Ovary (tissue), 9 donors: ENCODE data around the gene CALHM1. TPM values are rescaled to one million over a fixed set of nuclear protein-coding genes. Genes with fewer than 3 reads are reported as not detected.
A peak's percentile ranks its signal among the peaks of the same experiment; 100 is the strongest.

ENCODE experiments used
- DNase-seq, 5 donors: peaks; one replicate each; pipeline ENCODE4 v3.0.0-alpha.2; 2019 to 2020
- H3K27ac ChIP-seq, 2 donors: fragments of 200-600 bp; one replicate each; pipeline versions ENCODE4 v1.5.1 to v1.8.0; 2019 to 2022
- H3K27me3 ChIP-seq: fragments of 200-600 bp; one replicate; pipeline ENCODE4 v1.8.0; 2022
- H3K36me3 ChIP-seq: fragments of 200-600 bp; sonication (generic); one replicate; pipeline ENCODE4 v1.5.1; 2019
- H3K4me1 ChIP-seq: one replicate; pipeline ENCODE4 v1.8.1; 2013; ENCODE audit warnings: mild to moderate bottlenecking, moderate library complexity; ENCODE audit not compliant: insufficient read depth
- H3K4me3 ChIP-seq: fragments of 200-600 bp; sonication (generic); one replicate; pipeline ENCODE4 v1.5.1; 2017
- H3K9me3 ChIP-seq, 2 donors: fragments of 200-600 bp in 1 of 2; sonication (generic) in 1 of 2; one replicate each; pipeline versions ENCODE4 v1.5.1 to v1.8.1; 2013 to 2019; ENCODE audit warnings: mild to moderate bottlenecking in 1 of 2, moderate library complexity in 1 of 2
- CTCF ChIP-seq, 3 donors: fragments of 450-650 bp in 2 of 3; fragments of 200-600 bp in 1 of 3; IDR thresholded peaks; one replicate each; pipeline versions ENCODE4 v1.5.1 to v1.8.0; 2016 to 2022; ENCODE audit warnings: antibody characterized with exemption in 3 of 3, mild to moderate bottlenecking in 1 of 3
- EP300 ChIP-seq: sonication (generic); formaldehyde crosslinking; IDR thresholded peaks from one replicate; pipeline ENCODE4 v1.6.1; 2017; ENCODE audit warnings: antibody characterized with exemption
- POLR2A ChIP-seq: fragments of 450-650 bp; IDR thresholded peaks from one replicate; pipeline ENCODE4 v1.6.1; 2017; ENCODE audit warnings: antibody characterized with exemption, mild to moderate bottlenecking, moderate library complexity
- WGBS, 3 donors: extraction: QIAGEN DNeasy Blood & Tissue Kit in 1 of 3; methylation state at CpG; one replicate each; pipeline versions ENCODE4 v1.1.5 to v1.1.7; 2013 to 2017; 5-methylcytosine and 5-hydroxymethylcytosine counted together
- intact Hi-C, 4 donors: fragments of 100-400 bp; cut with DNase I; formaldehyde crosslinking; loops; one replicate each; pipeline versions ENCODE4 v1.11.0 to v1.15.1; 2022 to 2023
- polyA plus RNA-seq, 2 donors: library from polyadenylated mRNA; stranded (reverse); fragments of 200-250 nt in 1 of 2; fragments of 350-450 nt in 1 of 2; fragmentation: Illumina TruSeq in 1 of 2; extraction: RNeasy Lipid Tissue Mini Kit (QIAGEN cat#74804) in 1 of 2; gene quantifications; one replicate each; pipeline ENCODE4 v1.2.3, GENCODE V29; 2013 to 2014
- total RNA-seq, 7 donors: library from RNA; depleted of rRNA in 2 of 7; stranded (reverse); fragments of >200 nt in 2 of 7; fragmentation: NEBNext Ultra II Directional in 3 of 7; extraction: Animal tissue kit (Norgen Biotek cat#: 25700) in 3 of 7; gene quantifications; one replicate each; pipeline versions ENCODE4 v1.1.0 to v1.2.4, GENCODE V29; 2016 to 2023
- donor health status: DM: no; HTN: no; CAD: no; lungs with moderate emphysema.
- donor health status: DM: no; HTN: no; CAD: no.
- donor health status: Bipolar disorder and iron deficiency.
- donor health status: DM: yes; HTN: yes; CAD: no.
- donor health status: DM: no; HTN: no; CAD: no.
- donor health status: DM: yes; HTN: yes; CAD: no.

CALHM1 gene
- total and polyA plus RNA-seq, 9 donors = not detected

DNA sequence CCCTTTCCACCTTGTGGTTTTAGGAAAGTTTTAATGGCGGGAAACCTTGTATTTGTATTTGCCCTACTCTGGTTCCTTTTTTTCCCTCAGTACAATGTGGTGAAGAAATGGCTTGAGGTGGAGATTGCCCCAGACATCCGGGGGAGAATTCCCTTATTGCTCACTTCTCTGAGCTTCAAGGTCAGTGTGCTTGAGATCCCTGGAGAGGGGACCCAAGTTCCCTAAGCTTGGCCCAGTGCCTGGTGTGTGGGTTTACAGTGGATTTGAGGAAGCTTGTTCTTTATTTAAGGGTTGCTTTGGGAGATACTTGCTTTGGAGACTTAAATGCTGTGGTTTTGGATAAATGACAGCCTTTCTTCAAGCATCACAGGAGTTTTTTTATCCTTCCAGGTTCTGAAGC, 24.8 kb downstream of the CALHM1 start:
- no peak overlapping the region for H3K4me3 ChIP-seq
- intact Hi-C loops = no loop called here
- no peak for TF ChIP-seq POLR2A
- TF ChIP-seq CTCF (IDR thresholded peaks at IDR 0.05) = no peak
- no peak for TF ChIP-seq EP300
- no peaks in the 10 kb centered on the region for H3K9me3 ChIP-seq
- 26 to 49% (median 35%) methylated on average over 2 of the region's 2 CpGs for WGBS, 3 donors
- peaks cover 21% of the 10 kb centered on the region for H3K4me1 ChIP-seq
- no peaks in the 10 kb centered on the region for H3K36me3 ChIP-seq
- no peaks in the 10 kb centered on the region for H3K27me3 ChIP-seq
- peak; percentile 79 to 92 (median 91) for DNase-seq
- H3K27ac ChIP-seq = peak overlapping the region in 1 of 2 donors; percentile 66

- H3K4me1 ChIP-seq = peaks cover 21% of the 10 kb centered on the region
- WGBS, 3 donors = 9 to 30% (median 14%) methylated on average over 8 of the region's 8 CpGs
- no peaks in the 10 kb centered on the region for H3K36me3 ChIP-seq
- H3K27me3 ChIP-seq = no peaks in the 10 kb centered on the region
- intact Hi-C loops = no loop called here
- H3K4me3 ChIP-seq = no peak overlapping the region
- DNase-seq = no peak
- H3K27ac ChIP-seq = peak overlapping the region in 1 of 2 donors; percentile 45
- TF ChIP-seq POLR2A (no peak), CTCF (IDR thresholded peaks at IDR 0.05) (no peak), EP300 (no peak)
- no peaks in the 10 kb centered on the region for H3K9me3 ChIP-seq
These were observed 26.8 kb downstream of the CALHM1 start for GRCh38 chr10:103431902-103432301.

DNA sequence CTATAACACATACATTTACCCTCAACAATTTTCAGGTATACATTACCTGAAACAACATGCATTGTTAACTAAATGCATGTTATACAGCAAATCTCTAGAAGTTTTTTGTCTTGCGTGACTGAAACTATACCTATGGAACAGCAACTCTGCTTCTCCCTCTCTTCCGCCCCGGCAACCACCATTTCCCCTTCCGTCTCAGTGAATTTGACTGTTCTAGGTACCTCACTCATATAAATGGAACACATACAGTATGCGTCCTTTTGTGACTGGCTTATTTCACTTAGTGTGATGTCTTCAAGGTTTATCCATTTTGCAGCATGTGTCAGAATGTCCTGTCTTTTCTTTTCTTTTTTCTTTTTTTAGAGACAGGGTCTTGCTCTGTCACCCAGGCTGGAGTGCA, 29.1 kb downstream of the CALHM1 start:
- no peak overlapping the region for H3K27ac ChIP-seq
- H3K9me3 ChIP-seq = no peaks in the 10 kb centered on the region
- intact Hi-C loops = no loop called here
- no peaks in the 10 kb centered on the region for H3K27me3 ChIP-seq
- TF ChIP-seq POLR2A (no peak), CTCF (IDR thresholded peaks at IDR 0.05) (no peak), EP300 (no peak)
- DNase-seq = no peak
- peaks cover 20% of the 10 kb centered on the region for H3K4me1 ChIP-seq
- no peak overlapping the region for H3K4me3 ChIP-seq
- 97 to 99% (median 97%) methylated on average over 5 of the region's 5 CpGs for WGBS, 3 donors
- H3K36me3 ChIP-seq = no peaks in the 10 kb centered on the region

DNA sequence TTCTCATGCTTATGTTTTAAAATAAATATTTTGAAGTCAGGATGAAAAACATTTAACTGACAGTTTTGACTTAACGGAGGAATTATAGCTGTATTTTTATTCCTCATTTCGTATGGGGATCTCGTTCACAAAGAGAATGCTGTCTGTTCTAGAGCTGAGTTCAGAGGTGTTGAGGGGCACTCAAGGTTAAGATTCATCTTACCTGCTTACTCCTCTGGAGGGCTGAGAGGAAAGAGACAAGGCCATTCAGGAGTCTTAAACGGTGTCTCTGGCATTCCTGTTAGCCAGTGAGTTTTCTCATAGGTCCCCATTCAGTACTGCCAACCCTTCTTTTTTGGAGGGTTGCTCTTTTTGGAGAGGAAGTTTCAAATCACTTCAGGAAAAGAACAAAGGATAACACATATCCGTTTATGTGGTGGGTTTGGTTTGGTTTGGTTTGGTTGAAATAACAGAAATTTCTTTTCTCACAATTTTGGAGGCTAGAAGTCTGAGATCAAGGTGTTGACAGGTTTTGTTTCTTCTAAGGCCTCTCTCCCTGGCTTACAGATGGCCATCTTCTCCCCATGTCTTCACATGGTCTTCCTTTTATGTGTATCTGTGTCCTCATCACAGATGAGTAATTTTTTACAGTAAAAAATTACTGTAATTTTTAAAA, 29.6 kb downstream of the CALHM1 start:
- intact Hi-C loops = no loop called here
- H3K27me3 ChIP-seq = no peaks in the 10 kb centered on the region
- H3K4me3 ChIP-seq = no peak overlapping the region
- no peak for TF ChIP-seq EP300
- TF ChIP-seq CTCF (IDR thresholded peaks at IDR 0.05) = no peak
- no peak for TF ChIP-seq POLR2A
- WGBS, 3 donors = 45 to 69% (median 57%) methylated on average over 5 of the region's 5 CpGs
- H3K9me3 ChIP-seq = no peaks in the 10 kb centered on the region
- no peak overlapping the region for H3K27ac ChIP-seq
- no peaks in the 10 kb centered on the region for H3K36me3 ChIP-seq
- peaks cover 15% of the 10 kb centered on the region for H3K4me1 ChIP-seq
- DNase-seq = no peak
